Tibial artery (tissue), 4 donors: ENCODE measurements around the gene PMEPA1.
A peak's percentile ranks its signal among the peaks of the same experiment; 100 is the strongest.

Experiments used
- DNase-seq, 2 donors: peaks; one replicate each; pipeline ENCODE4 v3.0.0-alpha.2; 2019
- H3K27ac ChIP-seq, 2 donors: fragments of 200-600 bp; sonication (generic) in 1 of 2; 1 replicate in 1 of 2; 2 replicates in 1 of 2; pipeline ENCODE4 v1.5.1; 2018 to 2019; ENCODE audit warnings: mild to moderate bottlenecking in 1 of 2
- H3K27me3 ChIP-seq, 2 donors: fragments of 200-600 bp; sonication (generic) in 1 of 2; one replicate each; pipeline versions ENCODE4 v1.5.1 to v1.6.0; 2016 to 2019
- H3K36me3 ChIP-seq, 3 donors: fragments of 200-600 bp; sonication (generic) in 2 of 3; one replicate each; pipeline ENCODE4 v1.5.1; 2016 to 2019; ENCODE audit warnings: mild to moderate bottlenecking in 2 of 3
- H3K4me1 ChIP-seq, 4 donors: fragments of 200-600 bp; sonication (generic) in 2 of 4; 1 replicate in 3 of 4; 2 replicates in 1 of 4; pipeline ENCODE4 v1.5.1; 2016 to 2019
- H3K4me3 ChIP-seq, 2 donors: fragments of 200-600 bp; sonication (generic) in 1 of 2; 1 replicate in 1 of 2; 2 replicates in 1 of 2; pipeline ENCODE4 v1.5.1; 2018 to 2019; ENCODE audit warnings: mild to moderate bottlenecking in 2 of 2
- H3K9me3 ChIP-seq, 3 donors: fragments of 200-600 bp; sonication (generic) in 1 of 3; one replicate each; pipeline ENCODE4 v1.5.1; 2016 to 2019
- intact Hi-C: fragments of 100-400 bp; cut with DNase I; formaldehyde crosslinking; loops from one replicate; pipeline ENCODE4 v1.15.0; 2023; ENCODE audit warnings: low total_unique reads
- TF ChIP-seq, protein P1 (sequence below), 2 experiments: fragments of 200-600 bp in 1 of 2; fragments of 450-650 bp in 1 of 2; IDR thresholded peaks; one replicate each; pipeline ENCODE4 v1.5.1; 2017 to 2019; ENCODE audit warnings: antibody characterized with exemption in 2 of 2, mild to moderate bottlenecking in 1 of 2, moderate library complexity in 1 of 2

Gene PMEPA1

DNA sequence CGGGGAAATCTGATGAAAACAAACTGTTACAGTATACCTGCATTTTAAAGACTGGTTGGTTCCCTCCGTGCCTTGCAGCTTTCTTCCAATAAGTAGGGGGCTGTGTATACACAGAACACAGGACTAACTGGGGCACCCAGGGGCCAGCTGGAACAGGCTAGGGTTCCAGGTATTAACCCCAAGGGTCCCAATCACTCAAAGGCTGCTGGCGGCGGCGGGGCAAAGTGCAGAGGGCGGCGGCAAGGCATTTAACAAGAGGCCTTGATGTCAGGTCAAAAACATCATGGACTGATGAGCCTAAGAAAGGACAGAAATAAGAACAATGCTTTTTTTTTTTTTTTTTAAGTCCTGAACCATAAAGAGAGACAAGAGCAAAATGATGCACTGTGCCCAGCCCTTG lies 2.5 kb downstream of the PMEPA1 start:
- intact Hi-C loops = no loop called here
- Histone ChIP-seq H3K27me3 (no peaks in the 10 kb centered on the region), H3K4me3 (peak overlapping the region; percentile 86 to 89), H3K36me3 (no peaks in the 10 kb centered on the region), H3K4me1 (peaks cover 0 to 77% (median 68%) of the 10 kb centered on the region in 4 donors), H3K27ac (peak overlapping the region; percentile 96 to 97), H3K9me3 (no peaks in the 10 kb centered on the region)
- DNase-seq = no peak
- TF ChIP-seq, protein P1, sequence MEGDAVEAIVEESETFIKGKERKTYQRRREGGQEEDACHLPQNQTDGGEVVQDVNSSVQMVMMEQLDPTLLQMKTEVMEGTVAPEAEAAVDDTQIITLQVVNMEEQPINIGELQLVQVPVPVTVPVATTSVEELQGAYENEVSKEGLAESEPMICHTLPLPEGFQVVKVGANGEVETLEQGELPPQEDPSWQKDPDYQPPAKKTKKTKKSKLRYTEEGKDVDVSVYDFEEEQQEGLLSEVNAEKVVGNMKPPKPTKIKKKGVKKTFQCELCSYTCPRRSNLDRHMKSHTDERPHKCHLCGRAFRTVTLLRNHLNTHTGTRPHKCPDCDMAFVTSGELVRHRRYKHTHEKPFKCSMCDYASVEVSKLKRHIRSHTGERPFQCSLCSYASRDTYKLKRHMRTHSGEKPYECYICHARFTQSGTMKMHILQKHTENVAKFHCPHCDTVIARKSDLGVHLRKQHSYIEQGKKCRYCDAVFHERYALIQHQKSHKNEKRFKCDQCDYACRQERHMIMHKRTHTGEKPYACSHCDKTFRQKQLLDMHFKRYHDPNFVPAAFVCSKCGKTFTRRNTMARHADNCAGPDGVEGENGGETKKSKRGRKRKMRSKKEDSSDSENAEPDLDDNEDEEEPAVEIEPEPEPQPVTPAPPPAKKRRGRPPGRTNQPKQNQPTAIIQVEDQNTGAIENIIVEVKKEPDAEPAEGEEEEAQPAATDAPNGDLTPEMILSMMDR (IDR thresholded peaks at IDR 0.05) = no peak

DNA sequence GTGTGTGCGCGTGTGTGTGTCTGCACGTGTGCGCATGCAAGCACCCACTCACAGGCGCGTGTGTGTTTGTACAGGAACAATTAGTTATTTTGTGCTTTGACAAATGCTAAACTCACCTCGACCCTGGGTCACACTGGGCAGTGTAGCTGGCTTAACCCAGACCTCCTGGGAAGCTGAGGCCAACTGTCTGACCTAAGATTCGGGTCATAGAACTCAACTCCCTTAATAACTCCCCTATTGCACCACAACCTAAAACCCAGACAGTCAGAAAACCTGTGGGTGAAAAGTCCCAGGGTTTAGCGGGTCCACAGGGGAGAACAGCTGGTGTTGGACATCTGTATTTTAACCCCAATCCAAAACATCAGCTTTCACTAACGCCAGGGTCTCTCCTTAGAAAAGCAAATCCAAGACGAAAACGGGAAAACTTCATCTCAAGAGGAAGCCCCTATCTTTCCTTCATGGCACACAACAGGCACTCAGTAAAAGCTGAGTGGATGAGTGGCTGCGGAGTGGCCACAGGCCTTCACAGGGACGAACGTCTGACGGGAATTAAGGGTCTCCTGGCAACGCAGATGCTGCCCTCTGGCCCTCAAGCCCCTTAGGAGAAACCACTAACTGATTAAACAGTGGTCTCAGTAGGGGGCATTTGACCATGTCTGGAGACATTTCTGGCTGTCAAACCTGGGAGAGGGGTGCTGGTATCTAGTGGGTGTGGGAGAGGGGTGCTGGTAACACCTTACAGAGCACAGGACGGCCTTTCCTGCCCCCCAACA lies 4.5 kb downstream of the PMEPA1 start:
- intact Hi-C loops = no loop called here
- Histone ChIP-seq H3K27me3 (no peaks in the 10 kb centered on the region), H3K36me3 (no peaks in the 10 kb centered on the region), H3K27ac (peak overlapping the region; percentile 96 to 97), H3K9me3 (no peaks in the 10 kb centered on the region), H3K4me3 (peak overlapping the region in 1 of 2 donors; percentile 86), H3K4me1 (peaks cover 0 to 77% (median 58%) of the 10 kb centered on the region in 4 donors)
- no peak for DNase-seq
- TF ChIP-seq, protein P1 (IDR thresholded peaks at IDR 0.05) = no peak

DNA sequence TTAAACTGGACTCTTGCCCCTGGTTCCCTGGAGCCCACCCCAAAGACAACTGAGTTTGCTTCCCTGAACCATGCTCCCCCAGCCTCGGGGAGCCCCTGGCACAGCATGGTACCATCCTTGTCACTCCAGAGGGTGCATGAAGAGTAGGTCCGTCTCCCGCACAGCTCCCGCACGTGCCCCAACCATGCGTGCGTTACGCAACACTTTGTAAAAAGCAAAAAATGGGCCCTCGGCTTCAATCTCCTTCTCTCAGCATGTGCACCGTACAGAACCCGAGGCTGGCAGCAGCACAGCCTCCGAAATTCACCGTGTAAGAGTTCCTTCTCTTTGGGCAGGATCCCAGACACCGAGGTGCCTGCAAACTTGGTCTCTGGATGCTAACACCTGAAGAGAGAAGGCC lies 5.6 kb downstream of the PMEPA1 start:
- intact Hi-C loops = no loop called here
- no peaks in the 10 kb centered on the region for H3K9me3 ChIP-seq
- H3K27ac ChIP-seq = peak overlapping the region; percentile 9 to 96
- H3K4me1 ChIP-seq = peaks cover 0 to 86% (median 61%) of the 10 kb centered on the region in 4 donors
- DNase-seq = no peak
- peak overlapping the region in 1 of 2 donors; percentile 2 for H3K4me3 ChIP-seq
- H3K27me3 ChIP-seq = no peaks in the 10 kb centered on the region
- TF ChIP-seq, protein P1 (IDR thresholded peaks at IDR 0.05) = no peak
- H3K36me3 ChIP-seq = no peaks in the 10 kb centered on the region

DNA sequence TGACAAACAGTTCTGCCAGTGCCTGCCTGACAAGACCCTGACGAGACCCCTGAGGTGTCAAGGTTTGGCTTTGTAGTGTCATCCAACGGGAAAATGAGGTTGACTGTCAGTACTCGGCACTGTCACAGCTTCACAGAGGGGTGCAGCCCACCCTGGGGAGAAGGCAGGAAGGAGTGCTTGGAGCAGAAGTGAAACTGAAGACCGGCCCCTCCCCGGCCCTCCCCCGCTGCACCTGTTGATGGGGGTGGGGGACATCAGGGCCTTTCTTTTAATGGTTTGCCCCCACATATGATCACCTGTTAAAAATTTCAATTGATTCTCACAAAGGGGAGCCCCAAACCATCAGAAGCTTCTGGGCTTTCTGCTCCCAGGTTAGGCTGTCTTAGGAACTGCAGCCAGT lies 6.8 kb downstream of the PMEPA1 start:
- peak overlapping the region; percentile 9 to 96 for H3K27ac ChIP-seq
- no peaks in the 10 kb centered on the region for H3K9me3 ChIP-seq
- H3K4me1 ChIP-seq = peaks cover 0 to 99% (median 71%) of the 10 kb centered on the region in 4 donors
- no peak for DNase-seq
- intact Hi-C loops = no loop called here
- H3K36me3 ChIP-seq = no peaks in the 10 kb centered on the region
- TF ChIP-seq, protein P1 (IDR thresholded peaks at IDR 0.05) = no peak
- no peaks in the 10 kb centered on the region for H3K27me3 ChIP-seq
- H3K4me3 ChIP-seq = no peak overlapping the region

DNA sequence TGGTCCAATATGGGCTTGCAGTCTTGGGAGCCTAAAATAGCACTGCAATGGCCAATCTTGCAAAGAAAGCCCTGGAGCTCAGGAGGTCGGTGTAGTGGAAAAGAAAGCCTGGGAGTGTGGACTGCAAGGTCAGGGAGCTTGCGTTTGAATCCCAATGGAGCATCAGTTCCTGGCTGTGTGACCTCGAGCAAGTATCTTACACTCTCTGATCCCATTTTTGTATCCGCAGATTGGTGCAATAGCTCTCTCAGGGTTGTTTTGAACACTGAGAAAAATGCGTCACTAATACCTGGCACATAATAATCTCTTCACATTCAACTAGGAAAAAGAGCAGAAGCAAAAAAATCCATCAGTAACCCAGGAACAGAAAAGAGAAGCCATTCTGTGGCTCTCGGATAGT lies 7.3 kb downstream of the PMEPA1 start:
- Histone ChIP-seq H3K9me3 (no peaks in the 10 kb centered on the region), H3K27ac (peak overlapping the region; percentile 16 to 96), H3K4me1 (peaks cover 0 to 99% (median 71%) of the 10 kb centered on the region in 4 donors), H3K36me3 (no peaks in the 10 kb centered on the region), H3K27me3 (no peaks in the 10 kb centered on the region), H3K4me3 (no peak overlapping the region)
- DNase-seq = no peak
- TF ChIP-seq, protein P1 (IDR thresholded peaks at IDR 0.05) = no peak
- intact Hi-C loops = no loop called here
